GM12878 (cell line): ENCODE measurements around the gene ESYT2. TPM values are rescaled to one million over a fixed set of nuclear protein-coding genes. Genes with fewer than 3 reads are reported as not detected.

Experiments used
- ATAC-seq: fragments of 200-7000 bp; cut with Tn5 transposase; 3 replicates; pipeline ENCODE4 v1.9.1; 2020; ENCODE audit warnings: mild to moderate bottlenecking, moderate library complexity
- BruUV-seq: library from RNA; stranded (reverse); fragments of 400-500 nt; replicated peaks from 2 replicates; lab custom pipeline; 2021; lab: Mats Ljungman, UMichigan
- CTCF ChIA-PET: fragments of 300-600 bp; sonication (Branson Sonifier 250); formaldehyde crosslinking; extraction: SDS; loops from one replicate; lab custom pipeline; 2021; ENCODE audit warnings: inconsistent platforms; lab: Yijun Ruan, JAX
- POLR2A ChIA-PET: fragments of 350-600 bp; formaldehyde crosslinking; extraction: SDS; loops from one replicate; lab custom pipeline; 2021; ENCODE audit warnings: inconsistent platforms; lab: Charles Lee
- RAD21 ChIA-PET: fragments of 300-600 bp; sonication (Branson Sonifier 250); formaldehyde crosslinking; loops from one replicate; lab custom pipeline; 2023; ENCODE audit warnings: antibody characterized with exemption; ENCODE audit not compliant: unreplicated experiment; lab: Charles Lee
- SMC1A ChIA-PET: fragments of 300-600 bp; sonication (Branson Sonifier 250); formaldehyde crosslinking; loops from one replicate; lab custom pipeline; 2023; ENCODE audit not compliant: unreplicated experiment, uncharacterized antibody; lab: Charles Lee
- DNase-seq: peaks from one replicate; pipeline ENCODE4 v3.0.0-alpha.2; 2011; ENCODE audit warnings: low read depth, low spot score
- FAIRE-seq: peaks from 3 replicates; lab custom pipeline; 2011; peaks lifted over from hg19 to GRCh38; lab: Jason Lieb, UNC
- H2AFZ ChIP-seq: 2 replicates; pipeline ENCODE4 v1.6.0; 2011; ENCODE audit warnings: low read depth, low read length, control low read depth; ENCODE audit not compliant: control insufficient read depth
- H3K27ac ChIP-seq: 2 replicates; pipeline ENCODE4 v1.5.1; 2011; ENCODE audit warnings: control low read depth; ENCODE audit not compliant: control insufficient read depth, insufficient read depth
- H3K27me3 ChIP-seq, 2 experiments: replicated peaks in 1 of 2; 2 replicates each; pipeline versions ENCODE4 v1.6.0 to v1.6.1; 2011; ENCODE audit warnings: low read length in 1 of 2; ENCODE audit not compliant: control insufficient read depth in 2 of 2, insufficient read depth in 2 of 2
- H3K36me3 ChIP-seq, 2 experiments: 2 replicates each; pipeline ENCODE4 v1.5.1; 2011; ENCODE audit warnings: low read length in 1 of 2; ENCODE audit not compliant: control insufficient read depth in 2 of 2, insufficient read depth in 2 of 2
- H3K4me1 ChIP-seq: 2 replicates; pipeline ENCODE4 v1.6.1; 2011; ENCODE audit warnings: mild to moderate bottlenecking, low read length, moderate library complexity, mixed read lengths; ENCODE audit not compliant: control insufficient read depth, insufficient read depth
- H3K4me2 ChIP-seq: 2 replicates; pipeline ENCODE4 v1.6.0; 2011; ENCODE audit warnings: control low read depth; ENCODE audit not compliant: control insufficient read depth, insufficient read depth
- H3K4me3 ChIP-seq: fragments of 200-600 bp; sonication (generic); 2 replicates; pipeline ENCODE4 v1.5.1; 2016
- H3K79me2 ChIP-seq: 2 replicates; pipeline ENCODE4 v1.6.0; 2011; ENCODE audit warnings: low read length; ENCODE audit not compliant: control insufficient read depth, insufficient read depth
- H3K9ac ChIP-seq: 2 replicates; pipeline ENCODE4 v1.8.0; 2011; ENCODE audit warnings: low read length, control low read depth, mixed read lengths; ENCODE audit not compliant: control insufficient read depth, insufficient read depth
- H3K9me3 ChIP-seq: replicated peaks from 3 replicates; pipeline ENCODE4 v1.5.1; 2011; ENCODE audit warnings: mild to moderate bottlenecking, low read length; ENCODE audit not compliant: control insufficient read depth, insufficient read depth
- H4K20me1 ChIP-seq: 2 replicates; pipeline ENCODE4 v1.6.0; 2011; ENCODE audit not compliant: control insufficient read depth, insufficient read depth
- CHD1 ChIP-seq: IDR thresholded peaks from 2 replicates; pipeline ENCODE4 v1.6.1; 2012; ENCODE audit warnings: low read depth, low read length, improper control_type of control experiment
- GATAD2B ChIP-seq: fragments of 450-650 bp; conservative IDR thresholded peaks from 2 replicates; pipeline ENCODE4 v1.6.1; 2017; ENCODE audit warnings: low read depth, mild to moderate bottlenecking, moderate library complexity
- MXI1 ChIP-seq: fragments of 150-350 bp; IDR thresholded peaks from 2 replicates; pipeline ENCODE4 v1.6.1; 2011; ENCODE audit warnings: low read depth, mild to moderate bottlenecking, inconsistent platforms, low read length, improper control_type of control experiment
- PAX8 ChIP-seq: fragments of 450-650 bp; IDR thresholded peaks from 2 replicates; pipeline ENCODE4 v1.6.1; 2017; ENCODE audit warnings: mild to moderate bottlenecking, moderate library complexity
- POU2F2 ChIP-seq: IDR thresholded peaks from 3 replicates; pipeline ENCODE4 v1.6.1; 2011; ENCODE audit warnings: low read depth, mild to moderate bottlenecking, low read length, borderline replicate concordance
- RAD21 ChIP-seq: IDR thresholded peaks from 2 replicates; pipeline ENCODE4 v1.6.1; 2011; ENCODE audit warnings: mild to moderate bottlenecking, low read depth, low read length, moderate library complexity; ENCODE audit not compliant: insufficient read depth
- RAD51 ChIP-seq: fragments of 450-650 bp; IDR thresholded peaks from 2 replicates; pipeline ENCODE4 v1.6.1; 2016; ENCODE audit warnings: moderate library complexity, mild to moderate bottlenecking, inconsistent platforms
- SREBF2 ChIP-seq: IDR thresholded peaks from 2 replicates; pipeline ENCODE4 v1.6.1; 2012; ENCODE audit warnings: mild to moderate bottlenecking, low read length
- STAT1 ChIP-seq: fragments of 450-650 bp; conservative IDR thresholded peaks from 2 replicates; pipeline ENCODE4 v1.6.1; 2014; ENCODE audit warnings: antibody characterized with exemption, mild to moderate bottlenecking
- TBL1XR1 ChIP-seq: IDR thresholded peaks from 2 replicates; pipeline ENCODE4 v1.6.1; 2012; ENCODE audit warnings: low read depth, low read length, improper control_type of control experiment
- WGBS: methylation state at CpG from one replicate; pipeline ENCODE4 v1.1.6; 2016; ENCODE audit warnings: low lambda C conversion rate; ENCODE audit not compliant: insufficient replicate concordance, insufficient coverage; ENCODE audit errors: missing lambda C conversion rate; 5-methylcytosine and 5-hydroxymethylcytosine counted together
- in situ Hi-C: fragments of 300-500 bp; cut with MboI; formaldehyde crosslinking; loops from 9 replicates; pipeline ENCODE4 v1.14.3; 2018; ENCODE audit warnings: mixed read lengths
- intact Hi-C: fragments of 100-400 bp; cut with micrococcal nuclease; formaldehyde crosslinking; loops from one replicate; pipeline ENCODE4 v1.14.2; 2022; ENCODE audit not compliant: unreplicated experiment
- polyA plus RNA-seq, 11 experiments: library from polyadenylated mRNA; depleted of rRNA in 4 of 11; unstranded in 6 of 11; stranded (reverse) in 5 of 11; fragments of >200 nt; fragmentation: Nextera tagmentation in 4 of 11; fragmentation: Illumina TruSeq in 1 of 11; extraction: Ambion mirVana in 4 of 11; extraction: Trizol in 1 of 11; gene quantifications; 1 replicate in 1 of 11; 2 replicates in 10 of 11; pipeline versions ENCODE4 v1.2.1 to v1.2.3, GENCODE V29; 2011 to 2016; ENCODE audit warnings: inconsistent platforms in 2 of 11, missing spikeins in 2 of 11, low read depth in 1 of 11
- total RNA-seq, 4 experiments: library from RNA; depleted of rRNA in 3 of 4; stranded (reverse); fragments of >200 nt in 3 of 4; fragmentation: Illumina TruSeq in 1 of 4; extraction: Trizol in 1 of 4; gene quantifications; 2 replicates each; pipeline versions ENCODE4 v1.2.1 to v1.2.3, GENCODE V29; 2013 to 2021
- TF ChIP-seq, protein P1 (sequence below): fragments of 450-650 bp; IDR thresholded peaks from 2 replicates; pipeline ENCODE4 v1.6.1; 2017; ENCODE audit warnings: mild to moderate bottlenecking, low read depth, inconsistent platforms; ENCODE audit not compliant: poor library complexity, severe bottlenecking
- TF ChIP-seq, protein P2 (sequence below): IDR thresholded peaks from 2 replicates; pipeline ENCODE4 v1.6.1; 2012; ENCODE audit warnings: low read length, inconsistent platforms
- TF ChIP-seq, protein P3 (sequence below): fragments of 450-650 bp; IDR thresholded peaks from 2 replicates; pipeline ENCODE4 v1.6.1; 2017; ENCODE audit warnings: mild to moderate bottlenecking

Gene ESYT2
- total and polyA plus RNA-seq, 10 of the 15 experiments (the other 5 are each of a cell fraction or from before 2014, with no cell fraction given) = 1.9 to 44.6 (median 21.4) TPM

DNA sequence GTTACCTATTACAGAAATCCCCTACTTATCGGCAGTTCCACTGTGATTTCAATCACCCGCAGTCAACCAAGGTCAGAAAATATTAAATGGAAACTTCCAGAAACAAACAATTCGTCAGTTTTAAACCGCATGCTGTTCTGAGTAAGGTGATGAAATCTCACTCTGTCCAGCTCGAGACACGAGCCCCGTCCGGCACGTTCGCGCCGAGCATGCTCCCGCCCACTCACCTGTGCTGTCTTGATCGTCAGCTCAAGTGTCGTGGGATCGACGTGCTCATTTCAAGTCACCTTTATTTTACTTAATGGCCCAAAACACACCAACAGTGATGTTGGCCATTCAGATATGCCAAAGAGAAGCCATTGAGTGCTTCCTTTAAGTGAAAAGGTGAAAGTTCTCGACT is 21.2 kb downstream of the ESYT2 start:
- RAD21 ChIA-PET = no interaction called here
- in situ Hi-C loops = no loop called here
- Histone ChIP-seq H2AFZ (no peak overlapping the region), H3K9me3 (peaks cover 8% of the 10 kb centered on the region; the same call in 2 of the 3 replicates), H3K79me2 (peaks cover 5% of the 10 kb centered on the region), H3K4me3 (no peak overlapping the region), H3K36me3 (peaks cover 0 to 4% of the 10 kb centered on the region in 2 experiments; a peak in 1 of 4 replicates), H3K4me2 (no peak overlapping the region), H3K4me1 (0 out of 2 replicates have a peak, but pooled peaks cover 3% of the 10 kb centered on the region), H3K9ac (no peak overlapping the region), H4K20me1 (no peaks in the 10 kb centered on the region), H3K27ac (no peak overlapping the region), H3K27me3 (no peaks in the 10 kb centered on the region)
- FAIRE-seq (no peak), ATAC-seq (no peak), DNase-seq (no peak)
- intact Hi-C loops = no loop called here
- CTCF ChIA-PET = no interaction called here
- no peak for TF ChIP-seq RAD51
- TF ChIP-seq RAD21 = no peak
- TF ChIP-seq, protein P1, sequence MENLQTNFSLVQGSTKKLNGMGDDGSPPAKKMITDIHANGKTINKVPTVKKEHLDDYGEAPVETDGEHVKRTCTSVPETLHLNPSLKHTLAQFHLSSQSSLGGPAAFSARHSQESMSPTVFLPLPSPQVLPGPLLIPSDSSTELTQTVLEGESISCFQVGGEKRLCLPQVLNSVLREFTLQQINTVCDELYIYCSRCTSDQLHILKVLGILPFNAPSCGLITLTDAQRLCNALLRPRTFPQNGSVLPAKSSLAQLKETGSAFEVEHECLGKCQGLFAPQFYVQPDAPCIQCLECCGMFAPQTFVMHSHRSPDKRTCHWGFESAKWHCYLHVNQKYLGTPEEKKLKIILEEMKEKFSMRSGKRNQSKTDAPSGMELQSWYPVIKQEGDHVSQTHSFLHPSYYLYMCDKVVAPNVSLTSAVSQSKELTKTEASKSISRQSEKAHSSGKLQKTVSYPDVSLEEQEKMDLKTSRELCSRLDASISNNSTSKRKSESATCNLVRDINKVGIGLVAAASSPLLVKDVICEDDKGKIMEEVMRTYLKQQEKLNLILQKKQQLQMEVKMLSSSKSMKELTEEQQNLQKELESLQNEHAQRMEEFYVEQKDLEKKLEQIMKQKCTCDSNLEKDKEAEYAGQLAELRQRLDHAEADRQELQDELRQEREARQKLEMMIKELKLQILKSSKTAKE = no peak
- TF ChIP-seq MXI1 = no peak
- TF ChIP-seq TBL1XR1 = no peak
- no peak for TF ChIP-seq PAX8
- TF ChIP-seq, protein P2, sequence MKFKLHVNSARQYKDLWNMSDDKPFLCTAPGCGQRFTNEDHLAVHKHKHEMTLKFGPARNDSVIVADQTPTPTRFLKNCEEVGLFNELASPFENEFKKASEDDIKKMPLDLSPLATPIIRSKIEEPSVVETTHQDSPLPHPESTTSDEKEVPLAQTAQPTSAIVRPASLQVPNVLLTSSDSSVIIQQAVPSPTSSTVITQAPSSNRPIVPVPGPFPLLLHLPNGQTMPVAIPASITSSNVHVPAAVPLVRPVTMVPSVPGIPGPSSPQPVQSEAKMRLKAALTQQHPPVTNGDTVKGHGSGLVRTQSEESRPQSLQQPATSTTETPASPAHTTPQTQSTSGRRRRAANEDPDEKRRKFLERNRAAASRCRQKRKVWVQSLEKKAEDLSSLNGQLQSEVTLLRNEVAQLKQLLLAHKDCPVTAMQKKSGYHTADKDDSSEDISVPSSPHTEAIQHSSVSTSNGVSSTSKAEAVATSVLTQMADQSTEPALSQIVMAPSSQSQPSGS = no peak
- TF ChIP-seq SREBF2 = no peak
- no peak for TF ChIP-seq CHD1
- TF ChIP-seq, protein P3, sequence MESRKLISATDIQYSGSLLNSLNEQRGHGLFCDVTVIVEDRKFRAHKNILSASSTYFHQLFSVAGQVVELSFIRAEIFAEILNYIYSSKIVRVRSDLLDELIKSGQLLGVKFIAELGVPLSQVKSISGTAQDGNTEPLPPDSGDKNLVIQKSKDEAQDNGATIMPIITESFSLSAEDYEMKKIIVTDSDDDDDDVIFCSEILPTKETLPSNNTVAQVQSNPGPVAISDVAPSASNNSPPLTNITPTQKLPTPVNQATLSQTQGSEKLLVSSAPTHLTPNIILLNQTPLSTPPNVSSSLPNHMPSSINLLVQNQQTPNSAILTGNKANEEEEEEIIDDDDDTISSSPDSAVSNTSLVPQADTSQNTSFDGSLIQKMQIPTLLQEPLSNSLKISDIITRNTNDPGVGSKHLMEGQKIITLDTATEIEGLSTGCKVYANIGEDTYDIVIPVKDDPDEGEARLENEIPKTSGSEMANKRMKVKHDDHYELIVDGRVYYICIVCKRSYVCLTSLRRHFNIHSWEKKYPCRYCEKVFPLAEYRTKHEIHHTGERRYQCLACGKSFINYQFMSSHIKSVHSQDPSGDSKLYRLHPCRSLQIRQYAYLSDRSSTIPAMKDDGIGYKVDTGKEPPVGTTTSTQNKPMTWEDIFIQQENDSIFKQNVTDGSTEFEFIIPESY = no peak
- TF ChIP-seq GATAD2B = no peak
- no peak for TF ChIP-seq POU2F2
- no peak for TF ChIP-seq STAT1
- no TSS peak for BruUV-seq
- POLR2A ChIA-PET = no interaction called here
- SMC1A ChIA-PET = interaction anchor here (0.9 kb wide), 1 partner anchor 169 kb away, joined by 4 read pairs; no protein-coding TSS in a partner anchor
- WGBS = 98% methylated on average over 18 of the region's 18 CpGs
